Measurements from ENCODE around the gene KLF16. TPM values are rescaled to one million over a fixed set of nuclear protein-coding genes. Genes with fewer than 3 reads are reported as not detected.

The KLF16 gene
- total and polyA plus RNA-seq, 9 of the 15 experiments (the other 6 are each of a cell fraction or from before 2014, with no cell fraction given): 0.04 to 60.4 (median 6.8) TPM

DNA sequence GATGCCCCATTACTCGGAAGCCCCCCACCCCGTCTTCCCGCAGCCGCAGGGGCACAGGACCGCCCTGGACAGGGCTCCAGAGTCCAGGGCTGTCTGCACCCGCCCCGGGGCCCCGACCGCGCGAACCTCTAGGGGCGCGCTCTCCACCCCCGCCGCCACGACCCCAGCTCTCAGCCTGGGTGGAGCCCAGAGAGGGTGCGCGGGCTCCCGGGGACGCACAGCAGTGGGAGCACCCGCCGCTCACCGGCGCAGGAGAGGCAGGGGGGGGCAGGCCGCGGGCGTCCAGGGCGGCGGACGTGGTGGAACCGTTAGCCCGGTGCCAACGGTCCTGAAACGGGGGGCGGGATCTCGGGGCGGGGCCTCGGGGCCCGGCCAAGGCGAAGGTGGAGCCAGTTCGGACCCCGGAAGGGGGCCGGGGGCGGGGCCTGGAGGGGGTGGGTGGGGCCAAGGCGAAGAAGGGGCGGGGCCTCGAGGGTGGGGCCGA, 51.4 kb downstream of the KLF16 start, which contains the start of gene ATP8B3 (continued):
- TF ChIP-seq, protein P1, sequence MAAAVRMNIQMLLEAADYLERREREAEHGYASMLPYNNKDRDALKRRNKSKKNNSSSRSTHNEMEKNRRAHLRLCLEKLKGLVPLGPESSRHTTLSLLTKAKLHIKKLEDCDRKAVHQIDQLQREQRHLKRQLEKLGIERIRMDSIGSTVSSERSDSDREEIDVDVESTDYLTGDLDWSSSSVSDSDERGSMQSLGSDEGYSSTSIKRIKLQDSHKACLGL (CRISPR knock-in tag; IDR thresholded peaks at IDR 0.05; ENCODE audit: borderline replicate concordance, poor library complexity, severe bottlenecking): no peak
- TF ChIP-seq, protein P2, sequence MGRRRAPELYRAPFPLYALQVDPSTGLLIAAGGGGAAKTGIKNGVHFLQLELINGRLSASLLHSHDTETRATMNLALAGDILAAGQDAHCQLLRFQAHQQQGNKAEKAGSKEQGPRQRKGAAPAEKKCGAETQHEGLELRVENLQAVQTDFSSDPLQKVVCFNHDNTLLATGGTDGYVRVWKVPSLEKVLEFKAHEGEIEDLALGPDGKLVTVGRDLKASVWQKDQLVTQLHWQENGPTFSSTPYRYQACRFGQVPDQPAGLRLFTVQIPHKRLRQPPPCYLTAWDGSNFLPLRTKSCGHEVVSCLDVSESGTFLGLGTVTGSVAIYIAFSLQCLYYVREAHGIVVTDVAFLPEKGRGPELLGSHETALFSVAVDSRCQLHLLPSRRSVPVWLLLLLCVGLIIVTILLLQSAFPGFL (CRISPR knock-in tag; IDR thresholded peaks at IDR 0.05): no peak
- TF ChIP-seq, protein P3, sequence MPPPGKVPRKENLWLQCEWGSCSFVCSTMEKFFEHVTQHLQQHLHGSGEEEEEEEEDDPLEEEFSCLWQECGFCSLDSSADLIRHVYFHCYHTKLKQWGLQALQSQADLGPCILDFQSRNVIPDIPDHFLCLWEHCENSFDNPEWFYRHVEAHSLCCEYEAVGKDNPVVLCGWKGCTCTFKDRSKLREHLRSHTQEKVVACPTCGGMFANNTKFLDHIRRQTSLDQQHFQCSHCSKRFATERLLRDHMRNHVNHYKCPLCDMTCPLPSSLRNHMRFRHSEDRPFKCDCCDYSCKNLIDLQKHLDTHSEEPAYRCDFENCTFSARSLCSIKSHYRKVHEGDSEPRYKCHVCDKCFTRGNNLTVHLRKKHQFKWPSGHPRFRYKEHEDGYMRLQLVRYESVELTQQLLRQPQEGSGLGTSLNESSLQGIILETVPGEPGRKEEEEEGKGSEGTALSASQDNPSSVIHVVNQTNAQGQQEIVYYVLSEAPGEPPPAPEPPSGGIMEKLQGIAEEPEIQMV (tag; conservative IDR thresholded peaks at IDR 0.05; ENCODE audit: low read depth): no peak
- TF ChIP-seq SUPT5H (IDR thresholded peaks at IDR 0.05) (no peak), SOX6 (IDR thresholded peaks at IDR 0.05) (no peak), CREBBP (IDR thresholded peaks at IDR 0.05; ENCODE audit: low read depth, low read length) (no peak), NFATC3 (IDR thresholded peaks at IDR 0.05) (no peak), ZNF124 (CRISPR knock-in tag; IDR thresholded peaks at IDR 0.05) (no peak), FIP1L1 (IDR thresholded peaks at IDR 0.05; ENCODE audit: low read depth, low read length, poor library complexity, severe bottlenecking) (no peak), MTA3 (IDR thresholded peaks at IDR 0.05; ENCODE audit: borderline replicate concordance) (no peak), EZH2 (IDR thresholded peaks at IDR 0.05; ENCODE audit: borderline replicate concordance, low read depth, low read length) (no peak), HIVEP1 (CRISPR knock-in tag; IDR thresholded peaks at IDR 0.05) (no peak), ZNF140 (CRISPR knock-in tag; IDR thresholded peaks at IDR 0.05) (no peak), TAF1 (IDR thresholded peaks at IDR 0.05; ENCODE audit: control insufficient read depth, extremely low read depth, insufficient read depth, low read length, severe bottlenecking) (no peak), ZNF785 (CRISPR knock-in tag; IDR thresholded peaks at IDR 0.05) (no peak), NCOA2 (IDR thresholded peaks at IDR 0.05; ENCODE audit: partially characterized antibody in 2 of 2) (no peak), ZNF551 (CRISPR knock-in tag; IDR thresholded peaks at IDR 0.05) (no peak)
- TF ChIP-seq, protein P4, sequence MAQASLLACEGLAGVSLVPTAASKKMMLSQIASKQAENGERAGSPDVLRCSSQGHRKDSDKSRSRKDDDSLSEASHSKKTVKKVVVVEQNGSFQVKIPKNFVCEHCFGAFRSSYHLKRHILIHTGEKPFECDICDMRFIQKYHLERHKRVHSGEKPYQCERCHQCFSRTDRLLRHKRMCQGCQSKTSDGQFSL (CRISPR knock-in tag; IDR thresholded peaks at IDR 0.05): peak; percentile 61; the same call in 1 of the 2 replicates
- TF ChIP-seq, protein P4 (tag; IDR thresholded peaks at IDR 0.05): peak in 1 of 2 experiments; percentile 79; a peak in 2 of 4 replicates
- TF ChIP-seq, protein P5, sequence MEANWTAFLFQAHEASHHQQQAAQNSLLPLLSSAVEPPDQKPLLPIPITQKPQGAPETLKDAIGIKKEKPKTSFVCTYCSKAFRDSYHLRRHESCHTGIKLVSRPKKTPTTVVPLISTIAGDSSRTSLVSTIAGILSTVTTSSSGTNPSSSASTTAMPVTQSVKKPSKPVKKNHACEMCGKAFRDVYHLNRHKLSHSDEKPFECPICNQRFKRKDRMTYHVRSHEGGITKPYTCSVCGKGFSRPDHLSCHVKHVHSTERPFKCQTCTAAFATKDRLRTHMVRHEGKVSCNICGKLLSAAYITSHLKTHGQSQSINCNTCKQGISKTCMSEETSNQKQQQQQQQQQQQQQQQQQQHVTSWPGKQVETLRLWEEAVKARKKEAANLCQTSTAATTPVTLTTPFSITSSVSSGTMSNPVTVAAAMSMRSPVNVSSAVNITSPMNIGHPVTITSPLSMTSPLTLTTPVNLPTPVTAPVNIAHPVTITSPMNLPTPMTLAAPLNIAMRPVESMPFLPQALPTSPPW (CRISPR knock-in tag; IDR thresholded peaks at IDR 0.05): no peak
